Fibroblast of mammary gland (primary cell): ENCODE measurements around the gene CBLB.
"Not testable (repeated sequence)": the region's sequence is repeated elsewhere in the genome, so short reads cannot be mapped to it uniquely, and the experiment has no call there.

Source experiments
- DNase-seq: peaks from one replicate; pipeline ENCODE4 v3.0.0-alpha.2; 2010; ENCODE audit warnings: low read depth
- H3K4me3 ChIP-seq: 2 replicates; pipeline ENCODE4 v1.5.1; 2011; ENCODE audit warnings: low read depth, mild to moderate bottlenecking, low read length, moderate library complexity; ENCODE audit not compliant: control insufficient read depth
- CTCF ChIP-seq: conservative IDR thresholded peaks from 2 replicates; pipeline ENCODE4 v1.5.1; 2011; ENCODE audit warnings: low read depth, low read length, inconsistent platforms; ENCODE audit not compliant: control insufficient read depth, insufficient read depth

The CBLB gene

DNA sequence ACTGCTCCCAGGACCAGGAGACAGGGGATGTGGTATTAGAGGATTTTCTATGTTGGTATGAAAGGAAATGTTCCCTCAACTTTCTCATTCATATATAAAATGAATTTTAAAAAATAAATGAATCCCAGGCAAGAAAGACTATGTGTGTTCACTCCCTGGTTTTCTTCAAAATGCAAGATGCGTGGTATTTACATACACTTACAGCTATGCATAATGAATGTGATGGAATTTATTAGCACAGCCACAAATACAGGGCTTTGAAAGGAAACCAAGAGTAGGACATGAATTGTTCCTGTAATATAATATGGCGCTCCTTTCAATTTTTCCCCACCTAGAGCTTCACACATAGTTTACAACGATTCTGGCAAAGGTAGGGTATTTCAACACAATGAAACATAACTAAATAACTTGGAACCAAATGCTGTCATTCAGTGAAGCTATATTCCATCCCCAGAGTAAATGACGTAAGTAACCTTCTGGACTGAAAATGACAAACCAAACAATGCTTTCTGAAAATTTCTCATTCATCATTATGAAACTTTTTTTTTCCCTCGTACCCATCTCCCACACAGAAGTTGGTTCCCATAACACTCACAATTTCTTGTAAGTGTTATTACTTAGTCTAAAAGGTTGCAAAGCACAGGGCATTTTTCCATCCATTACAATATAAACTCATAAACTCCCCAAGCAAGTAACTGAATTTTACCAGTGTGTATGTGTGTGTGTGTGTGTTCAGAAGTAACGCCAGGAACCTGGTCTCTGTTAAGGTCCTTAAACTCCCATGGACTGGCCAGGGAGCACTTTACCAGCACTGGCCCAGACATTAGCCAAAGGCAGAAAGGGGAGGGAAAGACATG is 41.8 kb downstream of the CBLB start:
- no peak for TF ChIP-seq CTCF
- DNase-seq = peak; percentile 75
- H3K4me3 ChIP-seq = no peak overlapping the region

DNA sequence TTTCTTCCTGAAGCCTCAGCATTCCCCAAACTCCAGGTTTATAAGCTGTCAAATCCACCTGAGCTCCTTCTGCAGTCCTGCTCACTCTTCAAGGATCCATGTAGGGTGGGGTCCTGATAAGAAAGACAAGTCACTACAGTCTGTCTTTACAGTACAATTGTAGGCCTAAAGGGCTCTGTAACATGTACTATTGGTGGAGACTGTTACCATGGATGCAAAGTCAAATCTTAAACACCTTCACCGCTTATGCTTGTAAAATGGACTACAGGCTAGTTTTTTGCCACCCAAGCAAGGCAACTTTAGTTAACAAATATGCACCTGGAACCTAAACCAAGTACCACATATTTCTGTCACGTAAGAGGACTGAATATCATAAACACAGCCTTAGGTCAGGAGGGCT is 44.7 kb downstream of the CBLB start:
- no peak for DNase-seq
- no peak for TF ChIP-seq CTCF
- H3K4me3 ChIP-seq = no peak overlapping the region

DNA sequence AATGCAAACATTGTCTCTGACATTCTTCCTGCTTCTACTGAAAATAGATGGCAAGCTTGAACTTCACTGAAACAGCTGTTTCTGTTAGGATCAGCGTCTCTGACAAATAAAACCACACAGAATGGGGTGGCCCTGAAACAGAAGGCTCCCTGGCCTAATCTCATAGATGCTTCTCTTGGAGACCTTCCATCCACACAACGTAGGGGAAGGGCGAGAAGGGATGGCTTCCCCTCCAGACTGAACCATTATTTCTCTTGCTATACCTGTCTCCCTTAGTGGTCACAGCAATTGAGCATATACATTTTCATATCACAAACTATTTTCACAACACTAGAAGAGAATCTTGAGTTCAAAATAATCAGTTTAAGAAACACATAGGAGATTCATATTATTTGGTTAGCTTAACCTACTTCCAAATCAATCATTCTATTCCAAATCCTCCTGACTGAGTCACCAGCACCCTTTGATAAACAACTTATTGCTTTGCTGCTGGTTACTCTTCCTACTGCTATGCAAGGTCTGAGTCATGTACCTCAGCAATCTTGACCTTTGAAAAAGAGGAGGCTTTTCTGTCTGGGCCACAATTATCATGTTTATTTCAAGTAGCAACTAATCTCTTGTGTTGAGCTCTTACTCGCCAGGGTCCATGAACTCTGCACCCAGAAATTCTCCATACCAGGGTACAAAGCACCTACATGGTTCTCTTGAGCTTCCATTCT is 45.5 kb downstream of the CBLB start:
- no peak overlapping the region for H3K4me3 ChIP-seq
- DNase-seq = peak; percentile 97
- no peak for TF ChIP-seq CTCF

DNA sequence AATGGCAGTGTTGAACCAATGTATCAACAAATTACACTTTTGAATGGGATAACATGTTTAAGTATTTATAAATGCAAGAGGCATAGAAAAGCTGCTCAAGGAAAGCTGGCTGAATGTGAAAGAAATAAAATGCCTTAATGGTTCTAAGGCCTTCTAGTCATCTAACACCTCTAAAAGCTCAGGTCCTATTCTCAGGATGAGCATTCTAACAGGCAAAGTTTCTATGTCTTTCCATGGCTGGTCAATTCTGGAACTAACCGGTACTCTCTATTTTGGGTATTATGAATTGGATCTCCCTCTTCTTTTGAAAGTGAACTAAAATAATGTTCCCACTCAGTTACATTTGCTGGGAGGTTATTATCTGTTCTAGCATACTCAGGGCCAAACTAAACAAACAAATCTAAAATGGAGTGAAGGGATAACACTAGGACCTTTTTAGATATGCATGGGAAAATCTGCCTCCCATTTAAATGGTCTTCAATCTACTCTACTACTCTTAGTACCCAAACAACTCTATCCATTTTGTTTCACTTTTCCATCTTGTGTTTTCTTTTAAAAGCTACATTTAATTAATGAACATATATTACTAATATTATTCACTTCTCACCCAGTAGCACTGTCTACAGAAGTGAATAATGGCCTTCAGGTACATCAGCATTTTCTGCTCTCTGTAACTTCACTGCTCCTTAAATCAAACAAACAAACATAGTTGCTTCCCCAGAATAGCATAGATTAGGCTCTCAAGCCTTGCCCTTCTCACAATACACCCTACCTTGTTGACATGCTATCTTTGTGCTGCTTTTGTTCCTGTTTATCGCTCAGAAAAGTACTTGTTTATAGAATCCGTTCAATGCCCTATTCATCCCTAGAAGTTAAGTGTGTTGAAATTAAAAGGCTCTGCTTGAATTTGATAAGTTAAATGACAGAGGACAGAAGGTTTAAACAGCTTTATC is 46.4 kb downstream of the CBLB start:
- DNase-seq = no peak
- no peak for TF ChIP-seq CTCF
- H3K4me3 ChIP-seq = no peak overlapping the region

GRCh38 chr3:105821433-105821832 is 47.4 kb downstream of the CBLB start:
- no peak for DNase-seq
- no peak overlapping the region for H3K4me3 ChIP-seq
- TF ChIP-seq CTCF = no peak

DNA sequence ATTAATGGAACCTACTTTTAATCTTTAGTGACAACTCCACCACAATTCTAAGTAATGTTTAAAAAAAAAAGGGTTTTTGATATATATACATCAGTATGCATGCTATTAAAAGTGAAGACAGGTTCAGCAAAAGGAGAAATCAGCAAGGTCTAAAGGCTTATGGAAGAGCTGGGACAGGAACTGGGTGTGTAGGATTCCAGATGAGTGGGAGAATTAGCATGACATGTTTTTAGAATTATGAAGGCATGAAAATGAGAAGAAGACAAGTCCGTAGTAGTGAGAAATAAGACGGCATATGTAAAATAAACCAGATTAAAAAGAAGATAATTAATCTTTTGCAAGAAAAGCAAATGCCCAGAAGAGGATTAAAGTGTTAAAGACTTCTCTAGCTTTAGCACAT is 52.0 kb downstream of the CBLB start:
- H3K4me3 ChIP-seq = no peak overlapping the region
- no peak for TF ChIP-seq CTCF
- no peak for DNase-seq

GRCh38 chr3:105815331-105815730 is 53.5 kb downstream of the CBLB start:
- H3K4me3 ChIP-seq, DNase-seq: not testable (repeated sequence)
